Type B pancreatic cell (in vitro differentiated cells): ENCODE measurements around the gene RBM42. TPM values are rescaled to one million over a fixed set of nuclear protein-coding genes. Genes with fewer than 3 reads are reported as not detected.

Source experiments
- DNase-seq: peaks from one replicate; pipeline ENCODE4 v3.0.0; 2021; ENCODE audit warnings: mixed read lengths; ENCODE audit not compliant: unreplicated experiment; ENCODE audit errors: extremely low spot score
- H3K27ac Mint-ChIP-seq: 2 replicates; pipeline ENCODE4 v1.8.0; 2021; ENCODE audit warnings: mild to moderate bottlenecking, mixed read lengths
- H3K27me3 Mint-ChIP-seq: 2 replicates; pipeline ENCODE4 v1.8.0; 2021; ENCODE audit warnings: mixed read lengths
- H3K36me3 Mint-ChIP-seq: 2 replicates; pipeline ENCODE4 v1.8.0; 2021; ENCODE audit warnings: mixed read lengths
- H3K4me1 Mint-ChIP-seq: one replicate; pipeline ENCODE4 v1.8.0; 2021; ENCODE audit warnings: mixed read lengths; ENCODE audit not compliant: unreplicated experiment
- H3K4me3 Mint-ChIP-seq: 2 replicates; pipeline ENCODE4 v1.8.0; 2021; ENCODE audit warnings: mild to moderate bottlenecking, mixed read lengths
- H3K9me3 Mint-ChIP-seq: 2 replicates; pipeline ENCODE4 v1.8.0; 2021; ENCODE audit warnings: mixed read lengths
- CTCF ChIP-seq: fragments of 200-600 bp; sonication (generic); conservative IDR thresholded peaks from 2 replicates; pipeline ENCODE4 v1.5.0; 2021; ENCODE audit warnings: antibody characterized with exemption, mild to moderate bottlenecking
- total RNA-seq: library from RNA; stranded (reverse); gene quantifications from 2 replicates; pipeline ENCODE4 v1.2.1, GENCODE V29; 2021; ENCODE audit warnings: low replicate concordance

Gene RBM42
- total RNA-seq, 1 donor from 2014 or later: 84.9 TPM

GRCh38 chr19:35613574-35613973 is 15.3 kb upstream of the RBM42 start:
- no peak for DNase-seq
- Mint-ChIP-seq H3K4me3 (peak overlapping the region; percentile 92), H3K4me1 (peaks cover 5% of the 10 kb centered on the region), H3K36me3 (no peaks in the 10 kb centered on the region), H3K27me3 (no peaks in the 10 kb centered on the region), H3K9me3 (no peaks in the 10 kb centered on the region), H3K27ac (no peak overlapping the region)
- no peak for TF ChIP-seq CTCF

DNA sequence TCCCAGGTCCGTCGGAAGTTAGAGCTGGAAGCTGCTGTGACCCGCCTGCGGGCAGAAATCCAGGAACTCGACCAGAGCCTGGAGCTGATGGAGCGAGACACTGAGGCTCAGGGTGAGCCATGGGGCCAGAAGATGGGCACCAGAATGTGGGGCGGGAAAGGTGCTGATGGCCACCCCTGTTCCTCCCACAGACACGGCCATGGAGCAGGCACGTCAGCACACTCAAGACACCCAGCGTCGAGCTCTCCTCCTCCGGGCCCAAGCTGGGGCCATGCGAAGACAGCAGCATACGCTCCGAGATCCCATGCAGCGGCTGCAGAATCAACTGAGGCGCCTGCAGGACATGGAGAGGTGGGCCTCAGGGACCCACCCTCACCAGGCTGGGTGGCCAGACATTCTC is 13.8 kb upstream of the RBM42 start:
- Mint-ChIP-seq H3K27me3 (no peaks in the 10 kb centered on the region), H3K4me1 (peaks cover 5% of the 10 kb centered on the region), H3K9me3 (no peaks in the 10 kb centered on the region), H3K27ac (no peak overlapping the region), H3K36me3 (no peaks in the 10 kb centered on the region), H3K4me3 (no peak overlapping the region)
- no peak for TF ChIP-seq CTCF
- DNase-seq: no peak

DNA sequence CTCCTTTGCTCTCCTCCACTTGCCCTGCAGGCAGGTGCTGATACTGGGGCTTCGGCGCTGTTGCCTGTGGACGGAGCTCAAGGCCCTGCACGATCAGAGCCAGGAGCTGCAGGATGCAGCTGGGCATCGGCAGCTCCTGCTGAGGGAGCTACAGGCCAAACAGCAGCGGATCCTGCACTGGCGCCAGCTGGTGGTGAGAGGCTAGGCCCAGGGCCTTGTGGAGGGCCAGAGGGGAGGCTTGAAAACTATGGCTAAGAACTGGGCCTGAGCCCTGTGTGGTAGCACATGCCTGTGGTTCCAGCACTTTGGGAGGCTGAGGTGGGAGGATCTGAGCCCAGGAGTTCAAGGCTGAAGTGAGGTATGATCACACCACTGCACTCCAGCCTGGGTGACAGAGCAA is 10.0 kb upstream of the RBM42 start:
- no peak for TF ChIP-seq CTCF
- H3K27me3 Mint-ChIP-seq: no peaks in the 10 kb centered on the region
- H3K4me1 Mint-ChIP-seq: no peaks in the 10 kb centered on the region
- no peaks in the 10 kb centered on the region for H3K9me3 Mint-ChIP-seq
- H3K27ac Mint-ChIP-seq: no peak overlapping the region
- DNase-seq: no peak
- H3K4me3 Mint-ChIP-seq: no peak overlapping the region
- no peaks in the 10 kb centered on the region for H3K36me3 Mint-ChIP-seq

DNA sequence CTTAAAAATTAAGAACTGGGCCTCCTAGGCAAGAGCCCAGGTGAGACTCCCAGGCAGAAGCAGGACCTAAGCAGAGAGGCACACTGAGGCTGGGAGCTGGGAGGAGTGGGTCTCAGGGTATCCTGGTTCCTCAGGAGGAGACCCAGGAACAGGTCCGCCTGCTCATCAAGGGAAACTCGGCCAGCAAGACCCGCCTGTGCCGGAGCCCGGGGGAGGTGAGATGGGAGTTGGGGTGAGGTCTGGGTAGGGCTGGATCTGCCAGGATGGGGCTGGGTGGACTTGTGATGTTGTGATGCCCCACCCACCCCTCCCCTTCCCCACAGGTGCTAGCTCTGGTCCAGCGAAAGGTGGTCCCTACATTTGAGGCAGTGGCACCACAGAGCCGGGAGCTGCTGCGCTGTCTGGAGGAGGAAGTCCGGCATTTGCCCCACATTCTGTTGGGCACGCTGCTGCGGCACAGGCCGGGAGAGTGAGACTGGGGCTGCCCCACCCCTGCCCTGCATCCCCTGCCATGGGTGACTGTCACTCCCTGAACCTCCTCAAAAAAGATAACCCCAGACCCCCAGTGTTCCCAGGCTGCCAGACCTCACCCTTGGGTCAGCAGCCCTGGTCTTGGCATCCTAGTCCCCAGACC is 9.4 kb upstream of the RBM42 start:
- TF ChIP-seq CTCF: no peak
- no peaks in the 10 kb centered on the region for H3K36me3 Mint-ChIP-seq
- no peaks in the 10 kb centered on the region for H3K9me3 Mint-ChIP-seq
- no peak overlapping the region for H3K27ac Mint-ChIP-seq
- DNase-seq: no peak
- no peak overlapping the region for H3K4me3 Mint-ChIP-seq
- H3K27me3 Mint-ChIP-seq: no peaks in the 10 kb centered on the region
- no peaks in the 10 kb centered on the region for H3K4me1 Mint-ChIP-seq

GRCh38 chr19:35620001-35620400 is 8.8 kb upstream of the RBM42 start:
- no peaks in the 10 kb centered on the region for H3K4me1 Mint-ChIP-seq
- H3K27me3 Mint-ChIP-seq: no peaks in the 10 kb centered on the region
- no peaks in the 10 kb centered on the region for H3K9me3 Mint-ChIP-seq

More at GRCh38 chr19:35620001-35620400, 8.8 kb upstream of the RBM42 start:
- no peak overlapping the region for H3K27ac Mint-ChIP-seq
- no peaks in the 10 kb centered on the region for H3K36me3 Mint-ChIP-seq
- H3K4me3 Mint-ChIP-seq: no peak overlapping the region
- no peak for DNase-seq
- no peak for TF ChIP-seq CTCF
